ENCODE data around the gene CDKN1A.

- TF ChIP-seq CTCF (IDR thresholded peaks at IDR 0.05; ENCODE audit: low read depth, low read length) (no peak), POLR2A (IDR thresholded peaks at IDR 0.05; ENCODE audit: extremely low read depth, insufficient read length) (no peak), MAX (IDR thresholded peaks at IDR 0.05; ENCODE audit: low read depth, low read length) (no peak), MYC (IDR thresholded peaks at IDR 0.05; ENCODE audit: low read depth, low read length) (no peak)
Measured at GRCh38 chr6:36665180-36665579, 13.3 kb upstream of the CDKN1A start.
